GM21447 (cell line): Measurements from ENCODE around the gene TRIM24.
A peak's percentile ranks its signal among the peaks of the same experiment; 100 is the strongest.
"Not testable (repeated sequence)": the region's sequence is repeated elsewhere in the genome, so short reads cannot be mapped to it uniquely, and the experiment has no call there.

Experiments
- ATAC-seq: cut with Tn5 transposase; IDR thresholded peaks from one replicate; pipeline ENCODE4 v1.9.1; 2021; ENCODE audit not compliant: unreplicated experiment

TRIM24 gene

GRCh38 chr7:138460649-138461607, 869 bp downstream of the TRIM24 start:
- peak; percentile 30 for ATAC-seq

GRCh38 chr7:138463291-138463618, 3.2 kb downstream of the TRIM24 start:
- ATAC-seq: not testable (repeated sequence)

DNA sequence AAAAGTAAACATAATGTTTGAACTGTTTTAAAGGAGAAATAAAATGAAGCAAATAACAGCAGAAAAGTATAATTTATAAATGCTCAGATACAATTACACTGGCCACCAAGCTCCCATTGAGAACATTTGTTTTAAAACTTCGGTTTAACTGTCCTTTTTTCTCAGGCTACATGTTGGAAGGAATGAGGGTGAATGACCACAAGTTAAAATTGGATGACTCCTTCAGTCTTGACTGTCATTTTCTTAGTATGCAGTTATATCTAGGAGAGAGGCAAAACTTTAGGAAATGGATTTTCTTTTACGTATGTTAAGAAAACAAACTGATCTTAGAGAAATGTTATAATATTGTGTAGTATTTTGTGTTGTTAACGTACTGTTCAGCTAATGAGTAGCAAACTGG, 5.0 kb downstream of the TRIM24 start:
- ATAC-seq: no peak

- peak; percentile 81 for ATAC-seq
These were observed 6.2 kb downstream of the TRIM24 start for GRCh38 chr7:138466069-138466756.

GRCh38 chr7:138468244-138469123, 8.4 kb downstream of the TRIM24 start:
- no peak for ATAC-seq

- no peak for ATAC-seq
These were observed 10.5 kb downstream of the TRIM24 start for GRCh38 chr7:138470391-138471157.

DNA sequence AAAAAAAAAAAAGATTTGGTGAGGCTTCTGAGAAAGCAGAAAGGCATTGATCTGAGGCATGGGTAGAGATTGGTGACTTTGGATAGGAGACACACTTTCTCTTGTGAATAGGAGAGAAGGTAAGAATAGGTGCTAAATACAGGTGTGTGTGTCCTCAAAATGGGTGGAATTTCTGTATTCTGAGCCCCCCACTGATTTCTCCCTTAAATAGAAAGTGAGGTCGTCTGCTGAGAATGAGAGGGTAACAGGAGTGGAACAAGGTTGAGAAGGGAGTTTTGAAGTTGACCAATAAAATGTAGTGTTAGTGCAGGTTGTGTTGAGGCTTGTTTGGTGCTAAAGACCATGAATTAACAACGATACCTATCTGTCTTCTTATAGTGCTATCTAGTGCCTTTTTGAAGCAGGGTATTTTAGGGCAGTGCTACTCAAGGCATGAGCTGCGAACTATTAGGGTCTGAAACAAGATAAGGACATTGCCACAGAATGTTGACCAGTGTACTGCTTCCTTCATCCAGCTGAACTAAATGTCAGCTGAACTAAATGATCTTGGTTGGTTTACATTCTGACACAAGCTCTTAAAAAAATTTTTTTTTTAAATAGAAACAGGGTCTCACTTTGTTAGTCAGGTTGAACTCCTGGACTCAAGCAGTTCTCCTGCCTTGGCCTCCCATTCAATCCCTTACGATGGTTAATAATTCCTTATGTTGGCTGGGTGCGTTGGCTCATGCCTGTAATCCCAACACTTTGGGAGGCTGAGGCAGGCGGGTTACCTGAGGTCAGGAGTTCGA, 12.4 kb downstream of the TRIM24 start:
- no peak for ATAC-seq

DNA sequence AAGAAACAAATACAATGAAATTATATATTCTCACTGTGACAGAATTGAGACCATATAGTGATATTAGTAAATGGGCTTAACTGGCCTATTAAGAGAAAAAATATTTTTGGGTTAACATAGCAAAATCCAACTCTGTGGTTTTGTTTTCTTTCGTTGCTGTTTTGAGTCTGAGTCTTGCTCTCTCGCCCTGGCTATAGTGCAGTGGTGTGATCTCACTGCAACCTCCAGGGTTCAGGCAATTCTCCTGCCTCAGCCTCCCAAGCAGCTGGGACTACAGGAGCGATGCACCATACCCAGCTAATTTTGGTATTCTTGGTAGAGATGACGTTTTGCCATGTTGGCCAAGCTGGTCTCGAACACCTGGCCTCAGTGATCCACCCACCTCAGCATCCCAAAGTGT, 15.3 kb downstream of the TRIM24 start:
- ATAC-seq: no peak

DNA sequence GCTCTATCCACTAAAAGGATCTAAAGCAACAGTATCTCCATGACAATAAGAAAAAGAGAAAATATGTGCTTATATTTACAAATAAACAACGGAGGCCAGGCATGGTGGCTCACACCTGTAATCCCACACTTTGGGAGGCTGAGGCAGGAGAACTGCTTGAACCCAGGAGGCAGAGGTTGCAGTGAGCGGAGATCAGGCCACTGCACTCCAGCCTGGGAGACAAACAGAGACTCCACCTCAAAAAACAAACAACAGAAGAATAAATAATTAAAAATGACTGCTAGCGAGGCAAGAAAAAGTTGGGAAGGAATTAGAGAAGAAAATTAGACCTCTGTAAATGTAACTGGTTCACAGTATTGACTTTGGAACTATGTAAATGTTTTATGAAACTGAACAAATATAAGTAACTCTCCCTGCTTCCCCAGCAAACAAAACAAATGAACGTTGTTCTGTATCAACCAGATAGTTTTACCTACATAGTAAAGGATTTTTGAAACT, 17.1 kb downstream of the TRIM24 start:
- ATAC-seq: no peak

- ATAC-seq: no peak
These were observed 17.5 kb downstream of the TRIM24 start for GRCh38 chr7:138477581-138477980.

GRCh38 chr7:138478499-138478908, 18.4 kb downstream of the TRIM24 start:
- ATAC-seq: peak; percentile 74

GRCh38 chr7:138480527-138480926, 20.5 kb downstream of the TRIM24 start:
- no peak for ATAC-seq

GRCh38 chr7:138481447-138482380, 21.7 kb downstream of the TRIM24 start:
- no peak for ATAC-seq

DNA sequence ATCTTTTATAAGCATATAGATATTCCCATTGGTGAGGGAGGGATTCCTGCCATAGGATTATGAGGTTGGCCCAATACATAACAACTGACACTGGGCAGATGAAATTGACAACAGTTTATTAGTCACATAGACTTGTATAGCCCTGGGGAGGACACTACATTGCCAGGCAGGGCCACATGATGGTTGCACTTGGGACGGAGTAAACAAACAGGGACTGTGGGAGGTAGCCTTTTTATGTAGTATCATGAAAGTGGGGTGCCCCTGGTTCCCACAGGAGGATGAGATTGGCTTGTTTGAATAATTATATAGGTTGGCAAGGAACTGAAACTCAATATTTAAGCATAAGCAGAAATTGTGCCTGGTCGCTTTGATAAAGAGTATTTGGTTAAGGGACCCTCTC, 23.5 kb downstream of the TRIM24 start:
- ATAC-seq: no peak

DNA sequence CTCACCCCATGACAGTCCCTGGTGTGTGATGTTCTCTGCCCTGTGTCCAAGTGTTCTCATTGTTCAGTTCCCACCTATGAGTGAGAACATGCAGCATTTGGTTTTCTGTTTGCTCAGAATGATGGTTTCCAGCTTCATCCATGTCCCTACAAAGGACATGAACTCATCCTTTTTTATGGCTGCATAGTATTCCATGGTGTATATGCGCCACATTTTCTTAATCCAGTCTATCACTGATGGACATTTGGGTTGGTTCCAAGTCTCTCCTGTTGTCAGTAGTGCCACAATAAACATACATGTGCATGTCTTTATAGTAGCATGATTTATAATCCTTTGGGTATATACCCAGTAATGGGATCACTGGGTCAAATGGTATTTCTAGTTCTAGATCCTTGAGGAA, 25.4 kb downstream of the TRIM24 start:
- ATAC-seq: not testable (repeated sequence)

DNA sequence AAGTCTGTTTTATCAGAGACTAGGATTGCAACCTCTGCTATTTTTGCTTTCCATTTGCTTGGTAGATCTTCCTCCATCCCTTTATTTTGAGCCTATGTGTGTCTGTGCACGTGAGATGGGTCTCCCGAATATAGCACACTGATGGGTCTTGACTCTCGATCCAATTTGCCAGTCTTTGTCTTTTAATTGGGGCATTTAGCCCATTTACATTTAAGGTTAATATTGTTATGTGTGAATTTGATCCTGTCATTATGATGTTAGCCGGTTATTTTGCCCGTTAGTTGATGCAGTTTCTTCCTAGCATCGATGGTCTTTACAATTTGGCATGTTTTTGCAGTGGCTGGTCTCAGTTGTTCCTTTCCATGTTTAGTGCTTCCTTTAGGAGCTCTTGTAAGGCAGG, 29.1 kb downstream of the TRIM24 start:
- not testable (repeated sequence) for ATAC-seq

GRCh38 chr7:138491612-138492386, 31.7 kb downstream of the TRIM24 start:
- ATAC-seq: no peak

DNA sequence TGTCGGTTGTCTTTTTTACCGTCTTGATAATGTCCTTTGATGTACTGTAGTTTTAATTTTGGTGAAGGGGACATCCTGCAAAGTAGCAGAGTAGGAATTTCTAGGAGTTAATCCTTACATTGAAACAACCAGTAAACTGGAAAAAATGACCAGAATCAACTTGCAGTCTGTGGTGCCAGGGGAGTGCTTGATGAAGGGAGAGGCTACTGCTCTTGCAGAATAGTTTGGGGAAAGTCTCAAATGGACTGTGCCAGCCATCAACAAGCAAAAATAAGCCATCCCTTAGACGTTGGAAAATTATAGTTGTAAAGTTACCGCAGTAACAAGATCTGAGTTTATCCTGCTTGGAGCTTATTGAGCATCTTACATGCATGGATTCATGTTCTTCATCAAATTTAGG, 32.4 kb downstream of the TRIM24 start:
- ATAC-seq: no peak
